K562 (cell line): ENCODE data around the gene NDUFB7. TPM values are rescaled to one million over a fixed set of nuclear protein-coding genes. Genes with fewer than 3 reads are reported as not detected.
A peak's percentile ranks its signal among the peaks of the same experiment; 100 is the strongest.

Experiments used
- ATAC-seq: fragments of 200-7000 bp; cut with Tn5 transposase; 3 replicates; pipeline ENCODE4 v1.9.1; 2020; ENCODE audit warnings: moderate library complexity
- Bru-seq: library from RNA; stranded (reverse); fragments of 400-500 nt; gene quantifications from one replicate; lab custom pipeline; 2021; lab: Mats Ljungman, UMichigan
- BruChase-seq, 2 experiments: library from RNA; stranded (reverse); fragments of 400-500 nt; gene quantifications; one replicate each; lab custom pipeline; 2021; lab: Mats Ljungman, UMichigan
- BruUV-seq: library from RNA; stranded (reverse); fragments of 400-500 nt; replicated peaks from 2 replicates; lab custom pipeline; 2021; lab: Mats Ljungman, UMichigan
- CTCF ChIA-PET: fragments of 300-600 bp; formaldehyde crosslinking; extraction: SDS; loops from one replicate; lab custom pipeline; 2021; ENCODE audit warnings: low intra/inter-chr PET ratio; lab: Yijun Ruan, JAX
- POLR2A ChIA-PET: fragments of 300-600, 350-650 bp; sonication (Branson Sonifier 250); formaldehyde crosslinking; extraction: SDS; loops from one replicate; lab custom pipeline; 2021; ENCODE audit warnings: antibody characterized with exemption, inconsistent platforms; lab: Yijun Ruan, JAX
- DNase-seq, 4 experiments: peaks; one replicate each; pipeline versions ENCODE4 v3.0.0 to v3.0.0-alpha.2; 2011 to 2018; ENCODE audit warnings: low spot score in 3 of 4, mixed read lengths in 3 of 4; ENCODE audit errors: extremely low read depth in 1 of 4
- FAIRE-seq: peaks from 2 replicates; lab custom pipeline; 2011; peaks lifted over from hg19 to GRCh38; lab: Jason Lieb, UNC
- H2AFZ ChIP-seq: 2 replicates; pipeline ENCODE4 v1.6.0; 2011; ENCODE audit warnings: low read depth, low read length, control low read depth, inconsistent platforms
- H3K27ac ChIP-seq: fragments of 200-600 bp; 3 replicates; pipeline ENCODE4 v1.8.0; 2011; ENCODE audit warnings: low read depth, mild to moderate bottlenecking, control low read depth, inconsistent platforms, low read length, moderate library complexity, mixed read lengths; ENCODE audit errors: extremely low read depth
- H3K27me3 ChIP-seq, 2 experiments: fragments of 300-600 bp in 1 of 2; 2 replicates in 1 of 2; 3 replicates in 1 of 2; pipeline versions ENCODE4 v1.6.0 to v1.8.0; 2011; ENCODE audit warnings: inconsistent platforms in 2 of 2, low read length in 2 of 2, mild to moderate bottlenecking in 1 of 2, mixed read lengths in 1 of 2, moderate library complexity in 1 of 2; ENCODE audit not compliant: control insufficient read depth in 2 of 2, insufficient read depth in 2 of 2
- H3K36me3 ChIP-seq: fragments of 300-600 bp; 3 replicates; pipeline ENCODE4 v1.8.0; 2011; ENCODE audit warnings: mild to moderate bottlenecking, low read length, inconsistent platforms; ENCODE audit not compliant: control insufficient read depth, insufficient read depth
- H3K4me1 ChIP-seq, 2 experiments: fragments of 200-600 bp in 1 of 2; replicated peaks in 1 of 2; 2 replicates in 1 of 2; 3 replicates in 1 of 2; pipeline versions ENCODE4 v1.5.1 to v1.8.0; 2011; ENCODE audit warnings: inconsistent platforms in 2 of 2, low read length in 2 of 2, mild to moderate bottlenecking in 1 of 2, mixed read lengths in 1 of 2, moderate library complexity in 1 of 2; ENCODE audit not compliant: control insufficient read depth in 2 of 2, insufficient read depth in 2 of 2
- H3K4me2 ChIP-seq: 2 replicates; pipeline ENCODE4 v1.6.1; 2011; ENCODE audit warnings: low read length, control low read depth, inconsistent platforms, mixed read lengths; ENCODE audit not compliant: insufficient read depth
- H3K4me3 ChIP-seq: fragments of 200-600 bp; sonication (generic), shearing (Covaris generic); 2 replicates; pipeline ENCODE4 v1.5.1; 2016; ENCODE audit warnings: control low read depth, inconsistent platforms
- H3K79me2 ChIP-seq: fragments of 200-600 bp; 3 replicates; pipeline ENCODE4 v1.8.0; 2011; ENCODE audit warnings: low read length, inconsistent platforms; ENCODE audit not compliant: control insufficient read depth, insufficient read depth
- H3K9ac ChIP-seq, 2 experiments: 2 replicates each; pipeline versions ENCODE4 v1.6.0 to v1.6.1; 2011; ENCODE audit warnings: low read depth in 2 of 2, low read length in 2 of 2, control low read depth in 1 of 2, inconsistent platforms in 1 of 2, mild to moderate bottlenecking in 1 of 2, mixed read lengths in 1 of 2; ENCODE audit not compliant: insufficient read depth in 1 of 2
- H3K9me1 ChIP-seq: one replicate; pipeline ENCODE4 v1.6.0; 2011; ENCODE audit warnings: inconsistent platforms, mild to moderate bottlenecking, low read length, moderate library complexity; ENCODE audit not compliant: control insufficient read depth, insufficient read depth
- H3K9me3 ChIP-seq: replicated peaks from 2 replicates; pipeline ENCODE4 v1.5.1; 2011; ENCODE audit warnings: low read depth, low read length, inconsistent platforms; ENCODE audit not compliant: control insufficient read depth, insufficient read depth
- H4K20me1 ChIP-seq: replicated peaks from 2 replicates; pipeline ENCODE4 v1.6.1; 2011; ENCODE audit warnings: low read length, inconsistent platforms, mixed read lengths; ENCODE audit not compliant: control insufficient read depth, insufficient read depth
- BMI1 ChIP-seq: fragments of 150-350 bp; IDR thresholded peaks from 2 replicates; pipeline ENCODE4 v1.6.1; 2014; ENCODE audit warnings: low read length
- DACH1 ChIP-seq: fragments of 450-650 bp; IDR thresholded peaks from 2 replicates; pipeline ENCODE4 v1.6.1; 2018; ENCODE audit not compliant: partially characterized antibody
- FOSL1 ChIP-seq: fragments of 200-800 bp; sonication (Bioruptor generic); conservative IDR thresholded peaks from 2 replicates; pipeline ENCODE4 v1.6.1; 2016; ENCODE audit warnings: missing genetic modification characterization, missing compliant biosample characterization
- SMARCE1 ChIP-seq: fragments of 450-650 bp; IDR thresholded peaks from 2 replicates; pipeline ENCODE4 v1.7.1; 2016; ENCODE audit warnings: mild to moderate bottlenecking
- TAF1 ChIP-seq: IDR thresholded peaks from 2 replicates; pipeline ENCODE4 v1.6.1; 2011; ENCODE audit warnings: mild to moderate bottlenecking, low read length, moderate library complexity; ENCODE audit not compliant: insufficient read depth, control insufficient read depth, severe bottlenecking; ENCODE audit errors: extremely low read depth
- WGBS: fragments of 100-300 bp; shearing (Covaris generic); methylation state at CpG from one replicate; pipeline ENCODE4 v1.1.6; 2016; ENCODE audit warnings: low coverage, mixed read lengths; ENCODE audit not compliant: insufficient coverage; ENCODE audit errors: missing lambda C conversion rate; 5-methylcytosine and 5-hydroxymethylcytosine counted together
- in situ Hi-C: fragments of 300-500 bp; cut with MboI; formaldehyde crosslinking; loops from 4 replicates; pipeline ENCODE4 v1.15.0; 2018; ENCODE audit warnings: inconsistent platforms, mixed read lengths
- intact Hi-C: fragments of 100-400 bp; cut with micrococcal nuclease; formaldehyde crosslinking; loops from 2 replicates; pipeline ENCODE4 v1.14.2; 2022
- long read RNA-seq, 3 experiments: library from polyadenylated mRNA in 2 of 3; library from RNA in 1 of 3; unstranded in 2 of 3; stranded (forward) in 1 of 3; transcript quantifications; one replicate each; pipeline ENCODE4 v2.0.0, GENCODE V29; 2019 to 2022
- polyA minus RNA-seq, 3 experiments: library from RNA; depleted of rRNA, polyadenylated mRNA; stranded (reverse); fragments of >200 nt; gene quantifications; 2 replicates each; pipeline ENCODE4 v1.2.3, GENCODE V29; 2011
- polyA plus RNA-seq, 8 experiments: library from polyadenylated mRNA; depleted of rRNA in 4 of 8; stranded (reverse) in 5 of 8; unstranded in 3 of 8; fragments of >200 nt; fragmentation: Nextera tagmentation in 2 of 8; fragmentation: Illumina TruSeq in 1 of 8; extraction: Ambion mirVana in 2 of 8; extraction: Trizol in 1 of 8; gene quantifications; 2 replicates each; pipeline versions ENCODE4 v1.2.1 to v1.2.3, GENCODE V29; 2011 to 2014; ENCODE audit warnings: inconsistent platforms in 1 of 8, missing spikeins in 1 of 8
- total RNA-seq, 7 experiments: library from RNA; depleted of rRNA in 6 of 7; stranded (reverse); fragments of >200 nt in 6 of 7; fragmentation: Illumina TruSeq in 2 of 7; extraction: Trizol in 2 of 7; gene quantifications; 2 replicates each; pipeline versions ENCODE4 v1.2.1 to v1.2.3, GENCODE V29; 2011 to 2021; ENCODE audit warnings: low replicate concordance in 1 of 7
- TF ChIP-seq, protein P1 (sequence below): fragments of 250-450 bp; sonication (Bioruptor Pico); IDR thresholded peaks from 2 replicates; pipeline ENCODE4 v1.8.0; 2021; ENCODE audit warnings: moderate library complexity, mild to moderate bottlenecking, inconsistent platforms
- TF ChIP-seq, protein P2 (sequence below): fragments of 450-650 bp; formaldehyde crosslinking; IDR thresholded peaks from 2 replicates; pipeline ENCODE4 v1.4.0; 2020; ENCODE audit warnings: mild to moderate bottlenecking, moderate library complexity

Gene NDUFB7
- total RNA-seq (2011; cell fraction: chromatin; rRNA removed; ENCODE audit: low replicate concordance) = 5.1 and 13.9 TPM in 2 replicates
- total RNA-seq (2011; cell fraction: nucleolus; rRNA removed) = 55.0 and 85.4 TPM in 2 replicates
- total RNA-seq (2011; cell fraction: nucleoplasm; rRNA removed) = 23.9 and 26.6 TPM in 2 replicates
- 842 and 854 TPM in 2 replicates for total RNA-seq (2014; rRNA removed)
- 7.4 and 14.9 TPM in 2 replicates for total RNA-seq (2014; rRNA removed; fragmentation: Illumina TruSeq; extraction: Trizol)
- total RNA-seq (2015; rRNA removed; fragmentation: Illumina TruSeq; extraction: Trizol) = 227 and 243 TPM in 2 replicates
- 289 and 313 TPM in 2 replicates for total RNA-seq (2021)
- polyA plus RNA-seq (2011; rRNA removed) = 137 and 185 TPM in 2 replicates
- polyA plus RNA-seq (2011; cell fraction: cytosol; rRNA removed) = 393 and 1,045 TPM in 2 replicates
- 125 and 147 TPM in 2 replicates for polyA plus RNA-seq (2011; cell fraction: nucleus; rRNA removed)
- polyA plus RNA-seq (2012) = 246 and 272 TPM in 2 replicates
- polyA plus RNA-seq (2014; fragmentation: Illumina TruSeq; extraction: Trizol) = 37.6 and 257 TPM in 2 replicates
- polyA plus RNA-seq (2014; fragmentation: Nextera tagmentation; extraction: Ambion mirVana) = 10 to 100 TPM; 31.3 to 91.8 TPM
- 810 and 833 TPM in 2 replicates for polyA plus RNA-seq (2014; rRNA removed)
- polyA minus RNA-seq (2011; rRNA and poly(A)+ RNA removed) = 14.2 and 24.3 TPM in 2 replicates
- 76.8 and 119 TPM in 2 replicates for polyA minus RNA-seq (2011; cell fraction: cytosol; rRNA and poly(A)+ RNA removed)
- 20.3 and 27.4 TPM in 2 replicates for polyA minus RNA-seq (2011; cell fraction: nucleus; rRNA and poly(A)+ RNA removed)
- percentile 83 among the genes with signal in this experiment for Bru-seq, nascent RNA
- percentile 84 among the genes with signal in this experiment for BruChase-seq, experiment 1, labeled RNA remaining after a 2-hour chase
- BruChase-seq, experiment 2, labeled RNA remaining after a 6-hour chase = percentile 89 among the genes with signal in this experiment
- long read RNA-seq, experiment 1, transcript NDUFB7-201 (3 exons, 531 nt) = major isoform, 261 of 299 reads
- long read RNA-seq, experiment 1, partial matches to known transcripts = 33 of 299 reads
- long read RNA-seq, experiment 1, other reads (novel, unspliced or antisense) = 4 of 299 reads
- long read RNA-seq, experiment 2, transcript NDUFB7-201 (3 exons, 531 nt) = major isoform, 252 of 272 reads
- long read RNA-seq, experiment 2, partial matches to known transcripts = 13 of 272 reads
- long read RNA-seq, experiment 2, other reads (novel, unspliced or antisense) = 7 of 272 reads
- long read RNA-seq, experiment 3, transcript NDUFB7-201 (3 exons, 531 nt) = major isoform, 329 of 334 reads
- long read RNA-seq, experiment 3, partial matches to known transcripts = 2 of 334 reads
- long read RNA-seq, experiment 3, other reads (novel, unspliced or antisense) = 1 of 334 reads

DNA sequence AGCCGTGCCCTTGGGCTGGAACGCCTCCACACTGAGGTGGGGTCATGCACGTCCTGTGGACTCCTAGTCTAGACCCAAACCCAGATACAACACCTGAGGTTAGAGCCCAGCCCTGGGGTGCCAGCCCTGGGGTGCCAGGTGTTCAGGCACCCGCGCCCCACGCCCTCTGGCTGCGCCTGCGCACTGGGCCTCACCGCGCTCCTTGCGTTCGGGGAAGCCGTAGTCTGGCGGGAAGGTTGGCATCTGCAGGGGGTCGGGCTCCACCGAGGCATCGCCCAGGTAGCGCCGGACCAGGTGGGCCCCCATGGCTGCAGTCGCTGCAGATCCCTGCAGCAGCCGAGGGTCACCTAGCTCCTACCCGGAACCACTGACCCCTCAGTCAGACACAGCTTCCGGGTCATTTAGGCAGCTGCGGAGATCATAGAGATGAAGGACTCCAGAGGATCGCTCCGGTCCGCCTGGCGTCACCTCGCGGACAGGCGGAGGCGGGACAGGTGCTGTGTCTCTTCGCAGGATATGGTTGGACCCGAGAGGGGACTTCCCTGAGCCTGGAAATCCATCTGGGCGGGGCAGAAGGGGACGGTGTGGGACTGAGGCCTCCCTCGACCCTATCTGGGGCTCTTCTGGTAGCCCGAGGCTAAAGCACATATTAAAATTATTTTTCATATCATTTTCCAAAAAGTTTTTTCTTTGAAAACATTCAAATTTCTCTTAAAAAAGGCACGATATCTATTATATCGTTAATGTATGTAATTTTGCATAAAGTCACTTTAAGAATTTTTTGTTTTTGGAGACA, at the start of gene NDUFB7:
Gene NDUFB7, minus strand, starts transcription at position 372 of the 796 bp plus-strand sequence. Its CDS starts 66 bp downstream, at position 306.
- in situ Hi-C loops = loop anchor here (5.0 to 10.0 kb wide), 3 partner anchors 115 to 323 kb away; no protein-coding TSS in a partner anchor
- H3K9me1 ChIP-seq = no peaks in the 10 kb centered on the region
- peak; percentile 97 for FAIRE-seq
- H3K9me3 ChIP-seq = no peaks in the 10 kb centered on the region
- peak within 1 kb of the TSS; percentile 80 for H3K27ac ChIP-seq
- H2AFZ ChIP-seq = peak within 1 kb of the TSS; percentile 93
- ChIA-PET POLR2A (interaction anchor here (1.0 to 1.6 kb wide), 4 partner anchors 10 to 118 kb away, joined by 3 to 5 read pairs (median 4); partner anchors contain the start of gene ZNF333), CTCF (no interaction called here)
- peak; percentile 87 to 98 (median 88) for DNase-seq
- H3K4me3 ChIP-seq = peak within 1 kb of the TSS; percentile 86
- 0 out of 2 replicates have a peak, but pooled peaks cover 9% of the 10 kb centered on the region for H4K20me1 ChIP-seq
- WGBS = 2% methylated on average over 40 of the region's 40 CpGs
- BruUV-seq = TSS peak; percentile 74
- peak; percentile 94 for ATAC-seq
- intact Hi-C loops = no loop called here
- peaks cover 34% of the 10 kb centered on the region for H3K79me2 ChIP-seq
- peaks cover 10 to 52% of the 10 kb centered on the region in 2 experiments; a peak in 4 of 5 replicates for H3K4me1 ChIP-seq
- H3K4me2 ChIP-seq = peak within 1 kb of the TSS; percentile 90
- peak within 1 kb of the TSS; percentile 92 to 96 for H3K9ac ChIP-seq
- peaks cover 31% of the 10 kb centered on the region; the same call in 2 of the 3 replicates for H3K36me3 ChIP-seq
- H3K27me3 ChIP-seq = no peaks in the 10 kb centered on the region; a peak in 1 of 5 replicates
- TF ChIP-seq TAF1 (peak; percentile 71), SMARCE1 (no peak), FOSL1 (tag) (peak; percentile 25; the same call in 1 of the 2 replicates), DACH1 (peak; percentile 56), BMI1 (no peak)
- TF ChIP-seq, protein P1, sequence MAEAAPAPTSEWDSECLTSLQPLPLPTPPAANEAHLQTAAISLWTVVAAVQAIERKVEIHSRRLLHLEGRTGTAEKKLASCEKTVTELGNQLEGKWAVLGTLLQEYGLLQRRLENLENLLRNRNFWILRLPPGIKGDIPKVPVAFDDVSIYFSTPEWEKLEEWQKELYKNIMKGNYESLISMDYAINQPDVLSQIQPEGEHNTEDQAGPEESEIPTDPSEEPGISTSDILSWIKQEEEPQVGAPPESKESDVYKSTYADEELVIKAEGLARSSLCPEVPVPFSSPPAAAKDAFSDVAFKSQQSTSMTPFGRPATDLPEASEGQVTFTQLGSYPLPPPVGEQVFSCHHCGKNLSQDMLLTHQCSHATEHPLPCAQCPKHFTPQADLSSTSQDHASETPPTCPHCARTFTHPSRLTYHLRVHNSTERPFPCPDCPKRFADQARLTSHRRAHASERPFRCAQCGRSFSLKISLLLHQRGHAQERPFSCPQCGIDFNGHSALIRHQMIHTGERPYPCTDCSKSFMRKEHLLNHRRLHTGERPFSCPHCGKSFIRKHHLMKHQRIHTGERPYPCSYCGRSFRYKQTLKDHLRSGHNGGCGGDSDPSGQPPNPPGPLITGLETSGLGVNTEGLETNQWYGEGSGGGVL (CRISPR knock-in tag) = no peak
- TF ChIP-seq, protein P2, sequence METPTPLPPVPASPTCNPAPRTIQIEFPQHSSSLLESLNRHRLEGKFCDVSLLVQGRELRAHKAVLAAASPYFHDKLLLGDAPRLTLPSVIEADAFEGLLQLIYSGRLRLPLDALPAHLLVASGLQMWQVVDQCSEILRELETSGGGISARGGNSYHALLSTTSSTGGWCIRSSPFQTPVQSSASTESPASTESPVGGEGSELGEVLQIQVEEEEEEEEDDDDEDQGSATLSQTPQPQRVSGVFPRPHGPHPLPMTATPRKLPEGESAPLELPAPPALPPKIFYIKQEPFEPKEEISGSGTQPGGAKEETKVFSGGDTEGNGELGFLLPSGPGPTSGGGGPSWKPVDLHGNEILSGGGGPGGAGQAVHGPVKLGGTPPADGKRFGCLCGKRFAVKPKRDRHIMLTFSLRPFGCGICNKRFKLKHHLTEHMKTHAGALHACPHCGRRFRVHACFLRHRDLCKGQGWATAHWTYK = peak; percentile 86
